Activated T-cell treated with anti-CD3 and anti-CD28 coated beads, Interleukin-2, amount 50 U/mL, for 24 hours (primary cell): ENCODE measurements around the gene PCED1A.

ENCODE experiments used
- DNase-seq: peaks from one replicate; pipeline ENCODE4 v3.0.0-alpha.2; 2020
- H3K27ac Mint-ChIP-seq: 2 replicates; pipeline ENCODE4 v1.8.0; 2020; ENCODE audit warnings: mild to moderate bottlenecking, mixed read lengths
- H3K27me3 Mint-ChIP-seq: 2 replicates; pipeline ENCODE4 v1.8.0; 2020; ENCODE audit warnings: mixed read lengths
- H3K36me3 Mint-ChIP-seq: 2 replicates; pipeline ENCODE4 v1.8.0; 2020; ENCODE audit warnings: low read depth, mixed read lengths
- H3K4me1 Mint-ChIP-seq: 2 replicates; pipeline ENCODE4 v1.8.0; 2020; ENCODE audit warnings: low read depth, mixed read lengths
- H3K4me3 Mint-ChIP-seq: 2 replicates; pipeline ENCODE4 v1.8.0; 2020; ENCODE audit warnings: mild to moderate bottlenecking, moderate library complexity, mixed read lengths
- H3K9me3 Mint-ChIP-seq: 2 replicates; pipeline ENCODE4 v1.8.0; 2020; ENCODE audit warnings: mixed read lengths

PCED1A gene

GRCh38 chr20:2797136-2797983 is 43.1 kb downstream of the PCED1A start:
- Mint-ChIP-seq H3K4me3 (no peak overlapping the region), H3K27ac (no peak overlapping the region), H3K27me3 (peaks cover 65% of the 10 kb centered on the region), H3K4me1 (peaks cover 24% of the 10 kb centered on the region), H3K36me3 (peaks cover 3% of the 10 kb centered on the region), H3K9me3 (no peaks in the 10 kb centered on the region)
- no peak for DNase-seq

- Mint-ChIP-seq H3K4me3 (no peak overlapping the region), H3K27me3 (peaks cover 65% of the 10 kb centered on the region), H3K9me3 (no peaks in the 10 kb centered on the region), H3K36me3 (peaks cover 3% of the 10 kb centered on the region), H3K4me1 (peaks cover 21% of the 10 kb centered on the region), H3K27ac (no peak overlapping the region)
- DNase-seq, result no peak
These were observed 44.3 kb downstream of the PCED1A start for GRCh38 chr20:2796011-2796660.

GRCh38 chr20:2795451-2795850 is 45.0 kb downstream of the PCED1A start:
- peaks cover 15% of the 10 kb centered on the region for H3K4me1 Mint-ChIP-seq
- no peak overlapping the region for H3K4me3 Mint-ChIP-seq
- H3K27me3 Mint-ChIP-seq, result peaks cover 61% of the 10 kb centered on the region
- DNase-seq, result no peak
- no peaks in the 10 kb centered on the region for H3K9me3 Mint-ChIP-seq
- peaks cover 3% of the 10 kb centered on the region for H3K36me3 Mint-ChIP-seq
- H3K27ac Mint-ChIP-seq, result no peak overlapping the region

- Mint-ChIP-seq H3K9me3 (no peaks in the 10 kb centered on the region), H3K4me1 (peaks cover 13% of the 10 kb centered on the region), H3K27ac (no peak overlapping the region), H3K4me3 (no peak overlapping the region), H3K27me3 (peaks cover 61% of the 10 kb centered on the region), H3K36me3 (peaks cover 1% of the 10 kb centered on the region)
- DNase-seq, result no peak
These were observed 45.5 kb downstream of the PCED1A start for GRCh38 chr20:2794866-2795447.

GRCh38 chr20:2794202-2794748 is 46.2 kb downstream of the PCED1A start:
- Mint-ChIP-seq H3K27me3 (peaks cover 58% of the 10 kb centered on the region), H3K9me3 (no peaks in the 10 kb centered on the region), H3K27ac (no peak overlapping the region), H3K36me3 (no peaks in the 10 kb centered on the region), H3K4me1 (peaks cover 6% of the 10 kb centered on the region), H3K4me3 (no peak overlapping the region)
- no peak for DNase-seq

- H3K36me3 Mint-ChIP-seq, result no peaks in the 10 kb centered on the region
- no peak overlapping the region for H3K27ac Mint-ChIP-seq
- no peak overlapping the region for H3K4me3 Mint-ChIP-seq
- H3K9me3 Mint-ChIP-seq, result no peaks in the 10 kb centered on the region
- no peak for DNase-seq
- H3K27me3 Mint-ChIP-seq, result peaks cover 52% of the 10 kb centered on the region
- H3K4me1 Mint-ChIP-seq, result peaks cover 2% of the 10 kb centered on the region
These were observed 47.0 kb downstream of the PCED1A start for GRCh38 chr20:2793471-2793870.
